Mesendoderm (in vitro differentiated cells): ENCODE results near the gene PSMB4.
A peak's percentile ranks its signal among the peaks of the same experiment; 100 is the strongest.

Experiments used
- DNase-seq: peaks from one replicate; pipeline ENCODE4 v3.0.0; 2013
- H2AK5ac ChIP-seq: 2 replicates; pipeline ENCODE4 v1.6.1; 2013; ENCODE audit warnings: low read length, inconsistent platforms
- H2BK120ac ChIP-seq: 2 replicates; pipeline ENCODE4 v1.6.1; 2013; ENCODE audit warnings: low read depth, mild to moderate bottlenecking, low read length, moderate library complexity, mixed read lengths
- H2BK15ac ChIP-seq: replicated peaks from 2 replicates; pipeline ENCODE4 v1.6.1; 2013; ENCODE audit warnings: low read depth, mild to moderate bottlenecking, moderate library complexity
- H2BK5ac ChIP-seq: 2 replicates; pipeline ENCODE4 v1.6.1; 2013; ENCODE audit warnings: low read length, inconsistent platforms
- H3K18ac ChIP-seq: 2 replicates; pipeline ENCODE4 v1.6.1; 2013; ENCODE audit warnings: mild to moderate bottlenecking, low read length, mixed read lengths
- H3K23ac ChIP-seq: one replicate; pipeline ENCODE4 v1.6.1; 2013; ENCODE audit warnings: low read length
- H3K27ac ChIP-seq: 2 replicates; pipeline ENCODE4 v1.5.1; 2013; ENCODE audit warnings: low read depth, mild to moderate bottlenecking, inconsistent platforms, low read length, moderate library complexity
- H3K27me3 ChIP-seq: 2 replicates; pipeline ENCODE4 v1.6.1; 2013; ENCODE audit warnings: low read length, control low read depth, mild to moderate bottlenecking, inconsistent platforms; ENCODE audit not compliant: insufficient read depth, poor library complexity
- H3K36me3 ChIP-seq: 2 replicates; pipeline ENCODE4 v1.6.1; 2013; ENCODE audit warnings: low read length, inconsistent platforms; ENCODE audit not compliant: control insufficient read depth, insufficient read depth
- H3K4ac ChIP-seq: one replicate; pipeline ENCODE4 v1.6.1; 2013; ENCODE audit warnings: low read depth, mild to moderate bottlenecking, low read length, moderate library complexity
- H3K4me1 ChIP-seq: 2 replicates; pipeline ENCODE4 v1.6.1; 2013; ENCODE audit warnings: low read depth, low read length, inconsistent platforms; ENCODE audit not compliant: control insufficient read depth
- H3K4me2 ChIP-seq: 2 replicates; pipeline ENCODE4 v1.6.1; 2013; ENCODE audit warnings: low read length
- H3K4me3 ChIP-seq: 2 replicates; pipeline ENCODE4 v1.5.1; 2013; ENCODE audit warnings: mild to moderate bottlenecking, low read length
- H3K56ac ChIP-seq: one replicate; pipeline ENCODE4 v1.6.1; 2013; ENCODE audit warnings: low read length
- H3K79me1 ChIP-seq: 2 replicates; pipeline ENCODE4 v1.6.1; 2013; ENCODE audit warnings: low read length, inconsistent platforms
- H3K79me2 ChIP-seq: 2 replicates; pipeline ENCODE4 v1.6.1; 2013; ENCODE audit warnings: mild to moderate bottlenecking, low read length; ENCODE audit not compliant: control insufficient read depth, insufficient read depth
- H3K9ac ChIP-seq: 2 replicates; pipeline ENCODE4 v1.6.1; 2013; ENCODE audit warnings: low read length, inconsistent platforms
- H4K5ac ChIP-seq: one replicate; pipeline ENCODE4 v1.6.1; 2013; ENCODE audit warnings: low read length
- H4K8ac ChIP-seq: one replicate; pipeline ENCODE4 v1.6.1; 2013; ENCODE audit warnings: low read depth, mild to moderate bottlenecking, control low read depth, low read length, moderate library complexity
- WGBS: extraction: QIAGEN DNeasy Blood & Tissue Kit; methylation state at CpG from one replicate; pipeline ENCODE4 v1.1.7; 2013; ENCODE audit warnings: low lambda C conversion rate, missing lambda C conversion rate; ENCODE audit not compliant: insufficient coverage; ENCODE audit errors: extremely low coverage; 5-methylcytosine and 5-hydroxymethylcytosine counted together

The PSMB4 gene

GRCh38 chr1:151405187-151405951, 6.0 kb downstream of the PSMB4 start:
- no peak overlapping the region for H2BK15ac ChIP-seq
- no peak overlapping the region for H4K5ac ChIP-seq
- H3K79me1 ChIP-seq: peaks cover 11% of the 10 kb centered on the region
- H3K56ac ChIP-seq: no peak overlapping the region
- H3K36me3 ChIP-seq: peaks cover 29% of the 10 kb centered on the region
- H3K18ac ChIP-seq: no peak overlapping the region
- no peak overlapping the region for H3K4me2 ChIP-seq
- no peak for DNase-seq
- no peak overlapping the region for H4K8ac ChIP-seq
- WGBS: no CpG with 5 or more reads among the region's 13 CpGs
- no peak overlapping the region for H3K9ac ChIP-seq
- H2AK5ac ChIP-seq: no peak overlapping the region
- H2BK120ac ChIP-seq: no peak overlapping the region
- no peak overlapping the region for H3K23ac ChIP-seq
- no peak overlapping the region for H3K4me3 ChIP-seq
- H3K4me1 ChIP-seq: peaks cover 8% of the 10 kb centered on the region
- no peak overlapping the region for H2BK5ac ChIP-seq
- H3K4ac ChIP-seq: no peak overlapping the region
- H3K79me2 ChIP-seq: peaks cover 9% of the 10 kb centered on the region
- no peaks in the 10 kb centered on the region for H3K27me3 ChIP-seq
- H3K27ac ChIP-seq: no peak overlapping the region

GRCh38 chr1:151406176-151406575, 6.8 kb downstream of the PSMB4 start:
- no peak overlapping the region for H3K9ac ChIP-seq
- no peaks in the 10 kb centered on the region for H3K27me3 ChIP-seq
- H3K4ac ChIP-seq: no peak overlapping the region
- no peak overlapping the region for H2BK15ac ChIP-seq
- no peak overlapping the region for H2BK120ac ChIP-seq
- DNase-seq: no peak
- no peak overlapping the region for H3K4me2 ChIP-seq
- no CpG with 5 or more reads among the region's 8 CpGs for WGBS
- peaks cover 23% of the 10 kb centered on the region for H3K36me3 ChIP-seq
- H3K79me1 ChIP-seq: peaks cover 4% of the 10 kb centered on the region
- H3K79me2 ChIP-seq: peaks cover under 1% of the 10 kb centered on the region
- H4K5ac ChIP-seq: no peak overlapping the region
- H3K18ac ChIP-seq: no peak overlapping the region
- H3K4me3 ChIP-seq: no peak overlapping the region
- no peak overlapping the region for H3K23ac ChIP-seq
- H2AK5ac ChIP-seq: no peak overlapping the region
- H3K56ac ChIP-seq: no peak overlapping the region
- H3K27ac ChIP-seq: no peak overlapping the region
- no peak overlapping the region for H2BK5ac ChIP-seq
- no peaks in the 10 kb centered on the region for H3K4me1 ChIP-seq
- no peak overlapping the region for H4K8ac ChIP-seq

- Histone ChIP-seq H3K79me1 (peaks cover 4% of the 10 kb centered on the region), H3K4me2 (no peak overlapping the region), H3K27ac (no peak overlapping the region), H3K4me3 (no peak overlapping the region), H2BK15ac (no peak overlapping the region), H4K5ac (no peak overlapping the region), H3K18ac (no peak overlapping the region), H3K4ac (no peak overlapping the region), H2AK5ac (no peak overlapping the region), H2BK120ac (no peak overlapping the region), H3K23ac (no peak overlapping the region), H3K9ac (no peak overlapping the region), H3K56ac (no peak overlapping the region), H3K79me2 (no peaks in the 10 kb centered on the region), H3K36me3 (peaks cover 22% of the 10 kb centered on the region), H3K27me3 (no peaks in the 10 kb centered on the region), H3K4me1 (no peaks in the 10 kb centered on the region), H2BK5ac (no peak overlapping the region), H4K8ac (no peak overlapping the region)
- WGBS: no CpG with 5 or more reads among the region's 3 CpGs
- no peak for DNase-seq
Measured at GRCh38 chr1:151407304-151407703, 7.9 kb downstream of the PSMB4 start.

GRCh38 chr1:151408891-151409290, 9.5 kb downstream of the PSMB4 start:
- Histone ChIP-seq H3K4me2 (no peak overlapping the region), H3K9ac (no peak overlapping the region), H3K36me3 (peaks cover 22% of the 10 kb centered on the region)

GRCh38 chr1:151411884-151412283, 12.5 kb downstream of the PSMB4 start:
- Histone ChIP-seq H3K56ac (no peak overlapping the region), H2BK5ac (no peak overlapping the region), H3K79me1 (no peaks in the 10 kb centered on the region), H3K4me2 (no peak overlapping the region), H3K27ac (no peak overlapping the region), H2BK120ac (no peak overlapping the region), H3K36me3 (peaks cover 8% of the 10 kb centered on the region), H3K4me3 (no peak overlapping the region), H4K8ac (no peak overlapping the region), H3K79me2 (no peaks in the 10 kb centered on the region), H2BK15ac (no peak overlapping the region), H3K9ac (no peak overlapping the region), H3K23ac (no peak overlapping the region), H3K18ac (no peak overlapping the region), H2AK5ac (no peak overlapping the region), H4K5ac (no peak overlapping the region), H3K4ac (no peak overlapping the region), H3K27me3 (no peaks in the 10 kb centered on the region), H3K4me1 (no peaks in the 10 kb centered on the region)
- DNase-seq: no peak
- no CpG with 5 or more reads among the region's 2 CpGs for WGBS

More at GRCh38 chr1:151408891-151409290, 9.5 kb downstream of the PSMB4 start:
- DNase-seq: no peak
- no peak overlapping the region for H2BK15ac ChIP-seq
- no peak overlapping the region for H2AK5ac ChIP-seq
- H3K4me1 ChIP-seq: no peaks in the 10 kb centered on the region
- H3K4ac ChIP-seq: no peak overlapping the region
- no peak overlapping the region for H4K8ac ChIP-seq
- H3K27ac ChIP-seq: no peak overlapping the region
- H3K79me1 ChIP-seq: peaks cover 4% of the 10 kb centered on the region
- H3K23ac ChIP-seq: no peak overlapping the region
- H3K27me3 ChIP-seq: no peaks in the 10 kb centered on the region
- H2BK120ac ChIP-seq: no peak overlapping the region
- H2BK5ac ChIP-seq: no peak overlapping the region
- H3K18ac ChIP-seq: no peak overlapping the region
- H3K56ac ChIP-seq: no peak overlapping the region
- H4K5ac ChIP-seq: no peak overlapping the region
- H3K79me2 ChIP-seq: no peaks in the 10 kb centered on the region
- H3K4me3 ChIP-seq: no peak overlapping the region

- Histone ChIP-seq H2BK5ac (no peak overlapping the region), H3K4me1 (no peaks in the 10 kb centered on the region), H3K79me1 (no peaks in the 10 kb centered on the region), H3K4me3 (no peak overlapping the region), H3K23ac (no peak overlapping the region), H3K9ac (no peak overlapping the region), H4K5ac (no peak overlapping the region), H2BK120ac (no peak overlapping the region), H3K27me3 (no peaks in the 10 kb centered on the region), H3K18ac (no peak overlapping the region), H2BK15ac (no peak overlapping the region), H2AK5ac (no peak overlapping the region), H3K4ac (no peak overlapping the region), H3K79me2 (no peaks in the 10 kb centered on the region), H3K4me2 (no peak overlapping the region), H3K27ac (no peak overlapping the region), H3K36me3 (peaks cover 1% of the 10 kb centered on the region), H3K56ac (no peak overlapping the region), H4K8ac (no peak overlapping the region)
- peak; percentile 58 for DNase-seq
- no CpG with 5 or more reads among the region's 4 CpGs for WGBS
Measured at GRCh38 chr1:151416231-151416630, 16.9 kb downstream of the PSMB4 start.
